ENCODE measurements around the gene RYR1.

DNA sequence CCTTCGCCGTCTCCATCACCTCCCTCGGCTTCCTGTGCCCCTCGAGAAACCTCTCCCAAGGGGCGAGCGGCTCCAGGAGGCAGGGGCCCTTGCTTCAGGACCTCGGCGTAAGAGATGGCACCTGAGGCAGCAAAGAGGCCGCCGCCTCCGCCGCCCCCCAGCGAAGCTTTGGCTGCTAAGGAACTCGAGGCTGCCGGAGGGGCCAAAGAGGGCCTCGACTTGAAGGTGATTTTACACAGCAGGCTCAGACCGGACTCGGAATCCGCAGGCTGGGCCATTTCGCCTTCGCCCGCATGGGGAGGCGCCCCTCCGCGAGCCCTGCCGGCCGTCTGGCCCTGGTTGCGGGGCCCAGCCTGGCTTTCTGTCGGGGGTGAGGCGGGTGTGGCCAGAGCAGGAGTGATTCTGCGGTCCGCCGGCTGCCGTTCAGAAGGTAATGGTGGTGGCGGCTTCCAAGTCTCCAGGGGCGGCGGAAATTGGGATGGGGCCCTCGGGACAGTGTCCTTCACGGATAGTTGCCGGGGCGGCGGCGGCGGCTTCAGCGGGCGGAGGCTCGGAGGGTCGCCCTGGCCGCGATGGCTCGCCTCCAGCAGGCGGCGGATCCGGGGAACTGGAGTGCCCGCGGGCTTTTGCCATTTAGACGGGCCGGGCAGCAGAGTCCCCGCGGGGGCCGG is 47.1 kb upstream of the RYR1 start:
- TF ChIP-seq CTCF (IDR thresholded peaks at IDR 0.05), result no peak
- no peak for TF ChIP-seq POLR2AphosphoS5 (IDR thresholded peaks at IDR 0.05; ENCODE audit: low read depth, low read length)
- TF ChIP-seq REST (IDR thresholded peaks at IDR 0.05; ENCODE audit: insufficient read depth in 1 of 2, low read depth in 2 of 2, low read length in 1 of 2), result no peak
- TF ChIP-seq SIN3A (IDR thresholded peaks at IDR 0.05; ENCODE audit: borderline replicate concordance, insufficient read depth, low read depth, low read length), result no peak
